B cell (primary cell): ENCODE results near the gene CLEC4A.

Experiments
- EZH2 ChIP-seq: IDR thresholded peaks from 2 replicates; pipeline ENCODE4 v1.6.1; 2012; ENCODE audit warnings: borderline replicate concordance, low read depth, mild to moderate bottlenecking, moderate library complexity, low read length; ENCODE audit not compliant: insufficient read depth, poor library complexity, severe bottlenecking
- TF ChIP-seq, protein P1 (sequence below): fragments of 200-600 bp; IDR thresholded peaks from one replicate; pipeline ENCODE4 v1.8.0; 2022; ENCODE audit warnings: antibody characterized with exemption, mild to moderate bottlenecking

DNA sequence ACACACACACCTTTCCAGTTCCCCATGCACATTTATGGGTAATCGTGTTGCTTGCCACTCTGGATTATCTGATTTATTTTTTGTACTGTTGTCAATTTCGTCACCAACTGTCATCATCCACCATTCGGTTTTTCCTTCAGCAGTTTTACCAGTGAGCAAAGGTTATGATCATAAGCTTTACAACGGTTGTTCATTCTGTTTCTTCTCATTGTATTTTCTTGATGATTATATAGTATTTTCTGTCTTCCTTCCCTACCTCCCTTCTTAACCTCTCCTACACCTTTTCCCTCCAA, 40.7 kb upstream of the CLEC4A start:
- TF ChIP-seq, protein P1, sequence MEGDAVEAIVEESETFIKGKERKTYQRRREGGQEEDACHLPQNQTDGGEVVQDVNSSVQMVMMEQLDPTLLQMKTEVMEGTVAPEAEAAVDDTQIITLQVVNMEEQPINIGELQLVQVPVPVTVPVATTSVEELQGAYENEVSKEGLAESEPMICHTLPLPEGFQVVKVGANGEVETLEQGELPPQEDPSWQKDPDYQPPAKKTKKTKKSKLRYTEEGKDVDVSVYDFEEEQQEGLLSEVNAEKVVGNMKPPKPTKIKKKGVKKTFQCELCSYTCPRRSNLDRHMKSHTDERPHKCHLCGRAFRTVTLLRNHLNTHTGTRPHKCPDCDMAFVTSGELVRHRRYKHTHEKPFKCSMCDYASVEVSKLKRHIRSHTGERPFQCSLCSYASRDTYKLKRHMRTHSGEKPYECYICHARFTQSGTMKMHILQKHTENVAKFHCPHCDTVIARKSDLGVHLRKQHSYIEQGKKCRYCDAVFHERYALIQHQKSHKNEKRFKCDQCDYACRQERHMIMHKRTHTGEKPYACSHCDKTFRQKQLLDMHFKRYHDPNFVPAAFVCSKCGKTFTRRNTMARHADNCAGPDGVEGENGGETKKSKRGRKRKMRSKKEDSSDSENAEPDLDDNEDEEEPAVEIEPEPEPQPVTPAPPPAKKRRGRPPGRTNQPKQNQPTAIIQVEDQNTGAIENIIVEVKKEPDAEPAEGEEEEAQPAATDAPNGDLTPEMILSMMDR: no peak
- no peak for TF ChIP-seq EZH2
